ENCODE data around the gene SLC9A3. TPM values are rescaled to one million over a fixed set of nuclear protein-coding genes. Genes with fewer than 3 reads are reported as not detected.

Gene SLC9A3
- total and polyA plus RNA-seq, 2 of the 13 experiments (the other 11 are each of a cell fraction or from before 2014, with no cell fraction given): 1.5 to 1.8 TPM

DNA sequence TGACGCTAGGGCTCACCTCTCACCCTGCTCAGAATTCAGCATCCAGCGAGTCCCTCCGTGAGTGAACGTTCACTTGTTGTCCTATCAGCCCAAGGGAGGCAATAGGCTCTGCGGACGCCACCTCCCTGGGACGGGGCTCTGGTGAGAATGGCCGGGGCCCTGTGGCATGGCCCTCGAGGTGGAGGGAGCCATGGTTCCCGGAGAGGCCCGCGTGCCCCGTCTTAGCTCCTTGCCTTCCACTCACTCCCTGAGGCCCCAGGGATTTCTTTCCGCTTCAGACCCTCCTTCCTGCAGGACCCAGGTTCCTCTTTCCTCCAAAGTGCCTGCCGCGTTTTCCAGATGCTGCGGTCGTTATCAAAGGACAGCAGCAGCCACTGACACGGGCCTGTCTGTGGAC lies 59.8 kb downstream of the SLC9A3 start:
- Histone ChIP-seq H3K9ac (ENCODE audit: insufficient read depth, low read depth, low read length) (no peak overlapping the region), H3K4me2 (ENCODE audit: low read depth, low read length) (no peak overlapping the region), H3K27ac (ENCODE audit: extremely low read length, insufficient read depth, low read length) (no peak overlapping the region), H4K20me1 (ENCODE audit: insufficient read depth, low read length) (no peaks in the 10 kb centered on the region), H3K4me3 (replicated peaks in 1 of 3; ENCODE audit: insufficient read depth in 1 of 3, low read depth in 2 of 3, low read length in 3 of 3) (no peak overlapping the region), H3K4me1 (ENCODE audit: insufficient read depth, low read length) (no peaks in the 10 kb centered on the region), H2AFZ (ENCODE audit: low read length) (no peak overlapping the region), H3K79me2 (ENCODE audit: insufficient read depth, low read length) (no peaks in the 10 kb centered on the region), H3K9me3 (ENCODE audit: low read length) (no peaks in the 10 kb centered on the region), H3K36me3 (replicated peaks in 1 of 2; ENCODE audit: control insufficient read depth in 1 of 2, insufficient read depth in 2 of 2, low read length in 2 of 2) (peaks cover 10 to 26% of the 10 kb centered on the region in 2 experiments; a peak in 3 of 5 replicates), H3K27me3 (ENCODE audit: control insufficient read depth in 1 of 2, insufficient read depth in 2 of 2, low read length in 2 of 2) (no peaks in the 10 kb centered on the region)
- in situ Hi-C loops (cut with HindIII; ENCODE audit: extremely low pct_ligation_motif_present, low pct_unique_long_range_greater_than_20kb): no loop called here
- no peak for ATAC-seq
- TF ChIP-seq HNRNPLL (IDR thresholded peaks at IDR 0.05; ENCODE audit: low read depth, low read length, poor library complexity, severe bottlenecking) (peak; percentile 8), SMC3 (IDR thresholded peaks at IDR 0.05; ENCODE audit: low read length) (no peak), NR1H2 (CRISPR knock-in tag; IDR thresholded peaks at IDR 0.05; ENCODE audit: borderline replicate concordance, low read depth) (no peak)
- WGBS (ENCODE audit: low lambda C conversion rate): 96% methylated on average over 16 of the region's 19 CpGs
- BruUV-seq (replicated peaks): no TSS peak
- CTCF ChIA-PET (ENCODE audit: low intra/inter-chr PET ratio, low total read pairs): no interaction called here
- no peak for FAIRE-seq
- POLR2A ChIA-PET: no interaction called here
- no peak for DNase-seq (ENCODE audit: low spot score)
- intact Hi-C loops (cut with micrococcal nuclease; ENCODE audit: unreplicated experiment): no loop called here

DNA sequence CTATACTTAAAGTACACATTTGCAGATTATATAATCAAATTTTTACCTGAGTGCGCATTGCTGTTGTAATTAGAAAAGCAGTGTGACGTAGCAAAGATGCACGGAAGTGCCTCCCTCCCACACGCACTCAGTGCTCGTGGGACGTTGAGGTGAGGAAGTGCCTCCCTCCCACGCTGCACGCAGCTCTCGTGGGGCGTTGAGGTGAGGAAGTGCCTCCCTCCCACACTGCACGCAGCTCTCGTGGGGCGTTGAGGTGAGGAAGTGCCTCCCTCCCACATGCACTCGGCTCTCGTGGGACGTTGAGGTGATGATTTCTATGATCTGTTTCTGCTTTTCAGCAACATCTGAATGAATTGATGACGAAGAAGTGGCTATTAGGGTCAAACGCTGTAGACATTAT lies 60.3 kb downstream of the SLC9A3 start:
- Histone ChIP-seq H2AFZ (ENCODE audit: low read length) (no peak overlapping the region), H3K27me3 (ENCODE audit: control insufficient read depth in 1 of 2, insufficient read depth in 2 of 2, low read length in 2 of 2) (no peaks in the 10 kb centered on the region), H3K4me2 (ENCODE audit: low read depth, low read length) (no peak overlapping the region), H3K36me3 (replicated peaks in 1 of 2; ENCODE audit: control insufficient read depth in 1 of 2, insufficient read depth in 2 of 2, low read length in 2 of 2) (peaks cover 10 to 27% of the 10 kb centered on the region in 2 experiments; a peak in 3 of 5 replicates), H3K4me1 (ENCODE audit: insufficient read depth, low read length) (no peaks in the 10 kb centered on the region), H3K4me3 (replicated peaks in 1 of 3; ENCODE audit: insufficient read depth in 1 of 3, low read depth in 2 of 3, low read length in 3 of 3) (no peak overlapping the region), H3K9me3 (ENCODE audit: low read length) (no peaks in the 10 kb centered on the region), H3K79me2 (ENCODE audit: insufficient read depth, low read length) (no peaks in the 10 kb centered on the region), H4K20me1 (ENCODE audit: insufficient read depth, low read length) (no peaks in the 10 kb centered on the region), H3K27ac (ENCODE audit: extremely low read length, insufficient read depth, low read length) (no peak overlapping the region), H3K9ac (ENCODE audit: insufficient read depth, low read depth, low read length) (no peak overlapping the region)
- intact Hi-C loops (cut with micrococcal nuclease; ENCODE audit: unreplicated experiment) (no loop called here), in situ Hi-C loops (cut with HindIII; ENCODE audit: extremely low pct_ligation_motif_present, low pct_unique_long_range_greater_than_20kb) (no loop called here)
- ChIA-PET CTCF (ENCODE audit: low intra/inter-chr PET ratio, low total read pairs) (no interaction called here), POLR2A (no interaction called here)
- TF ChIP-seq MEIS1 (CRISPR knock-in tag; IDR thresholded peaks at IDR 0.05; ENCODE audit: borderline replicate concordance) (no peak), ZNF768 (CRISPR knock-in tag; IDR thresholded peaks at IDR 0.05) (no peak), ERF (CRISPR knock-in tag; IDR thresholded peaks at IDR 0.05) (no peak), KAT2B (IDR thresholded peaks at IDR 0.05; ENCODE audit: borderline replicate concordance, low read depth, low read length) (no peak)
- TF ChIP-seq, protein P1, sequence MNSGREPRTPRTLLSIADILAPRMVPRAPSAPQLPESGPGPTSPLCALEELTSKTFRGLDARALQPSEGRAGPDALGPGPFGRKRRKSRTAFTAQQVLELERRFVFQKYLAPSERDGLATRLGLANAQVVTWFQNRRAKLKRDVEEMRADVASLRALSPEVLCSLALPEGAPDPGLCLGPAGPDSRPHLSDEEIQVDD (CRISPR knock-in tag; IDR thresholded peaks at IDR 0.05; ENCODE audit: borderline replicate concordance): no peak
- DNase-seq (ENCODE audit: low spot score) (no peak), ATAC-seq (no peak), FAIRE-seq (no peak)
- BruUV-seq (replicated peaks): no TSS peak
- 98% methylated on average over 18 of the region's 18 CpGs for WGBS (ENCODE audit: low lambda C conversion rate)

All from HepG2 (cell line).